Esophagus squamous epithelium (tissue), 4 donors: ENCODE measurements around the gene ARHGDIB.

ENCODE experiments used
- CTCF ChIP-seq, 6 experiments: fragments of 450-650 bp in 4 of 6; fragments of 200-600 bp in 2 of 6; sonication (generic) in 2 of 6; IDR thresholded peaks; one replicate each; pipeline ENCODE4 v1.5.1; 2016 to 2019; ENCODE audit warnings: antibody characterized with exemption in 6 of 6, mild to moderate bottlenecking in 4 of 6, moderate library complexity in 4 of 6
- POLR2A ChIP-seq, 4 donors: fragments of 450-650 bp; IDR thresholded peaks; one replicate each; pipeline ENCODE4 v1.6.1; 2017; ENCODE audit warnings: antibody characterized with exemption in 4 of 4, mild to moderate bottlenecking in 4 of 4, moderate library complexity in 3 of 4

DNA sequence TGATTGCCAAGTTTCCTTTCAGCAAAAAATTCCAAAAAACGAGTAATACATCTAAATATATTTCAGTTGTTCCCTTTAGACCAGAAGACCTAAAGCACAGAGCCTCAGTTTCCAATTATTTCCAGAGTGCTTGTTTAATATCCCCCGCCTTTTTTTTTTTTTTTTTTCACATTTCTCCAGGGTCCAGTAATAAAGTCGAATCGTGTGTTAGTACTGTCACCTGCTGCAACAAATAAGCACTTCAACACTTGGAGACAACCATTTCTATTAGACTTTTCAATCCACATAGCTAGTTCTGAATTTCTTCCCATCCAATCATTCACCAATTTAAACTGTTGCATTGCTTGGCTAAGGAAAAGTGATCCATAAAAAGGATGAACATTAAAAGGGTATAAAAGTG, 25.0 kb upstream of the ARHGDIB start:
- TF ChIP-seq CTCF (IDR thresholded peaks at IDR 0.05) (no peak), POLR2A (IDR thresholded peaks at IDR 0.05) (no peak)
